B cell (primary cell): Measurements from ENCODE around the gene CD53. TPM values are rescaled to one million over a fixed set of nuclear protein-coding genes. Genes with fewer than 3 reads are reported as not detected.

Source experiments
- ATAC-seq: fragments of 200-7000 bp; cut with Tn5 transposase; one replicate; pipeline ENCODE4 v1.10.0; 2021; ENCODE audit warnings: low read depth, mild to moderate bottlenecking, moderate number of reproducible peaks, moderate library complexity
- CTCF ChIA-PET: fragments of 350-600 bp; sonication (Branson Sonifier 250); formaldehyde crosslinking; loops from one replicate; lab custom pipeline; 2021; ENCODE audit warnings: antibody characterized with exemption, inconsistent platforms; lab: Charles Lee
- POLR2A ChIA-PET: fragments of 350-600 bp; sonication (Branson Sonifier 250); formaldehyde crosslinking; loops from one replicate; lab custom pipeline; 2021; ENCODE audit warnings: antibody characterized with exemption; lab: Charles Lee
- DNase-seq: peaks from one replicate; pipeline ENCODE4 v3.0.0; 2013
- H2AFZ ChIP-seq: 2 replicates; pipeline ENCODE4 v1.6.1; 2012; ENCODE audit warnings: mild to moderate bottlenecking, low read depth, low read length; ENCODE audit not compliant: insufficient read depth, poor library complexity, severe bottlenecking
- H3K27ac ChIP-seq, 2 donors: 1 replicate in 1 of 2; 2 replicates in 1 of 2; pipeline ENCODE4 v1.5.1; 2012 to 2013; ENCODE audit warnings: low read length in 2 of 2, mild to moderate bottlenecking in 2 of 2, moderate library complexity in 1 of 2
- H3K27me3 ChIP-seq, 4 experiments: fragments of 200-600 bp in 1 of 4; sonication (generic) in 1 of 4; replicated peaks in 1 of 4; 1 replicate in 2 of 4; 2 replicates in 2 of 4; pipeline versions ENCODE4 v1.6.1 to v1.7.0; 2013 to 2016; ENCODE audit warnings: low read length in 3 of 4, mild to moderate bottlenecking in 2 of 4, mixed read lengths in 1 of 4, moderate library complexity in 1 of 4; ENCODE audit not compliant: insufficient read depth in 4 of 4, control insufficient read depth in 3 of 4; ENCODE audit errors: control extremely low read depth in 1 of 4
- H3K36me3 ChIP-seq, 2 experiments: replicated peaks in 1 of 2; 1 replicate in 1 of 2; 2 replicates in 1 of 2; pipeline versions ENCODE4 v1.6.1 to v1.7.1; 2013; ENCODE audit warnings: low read length in 1 of 2; ENCODE audit not compliant: insufficient read depth in 2 of 2, control insufficient read depth in 1 of 2; ENCODE audit errors: control extremely low read depth in 1 of 2, extremely low read depth in 1 of 2
- H3K4me1 ChIP-seq, 2 donors: fragments of 200-600 bp in 1 of 2; sonication (generic) in 1 of 2; 1 replicate in 1 of 2; 2 replicates in 1 of 2; pipeline versions ENCODE4 v1.5.1 to v1.6.1; 2013 to 2017; ENCODE audit warnings: low read length in 2 of 2; ENCODE audit not compliant: control insufficient read depth in 2 of 2, insufficient read depth in 2 of 2
- H3K4me2 ChIP-seq: replicated peaks from 2 replicates; pipeline ENCODE3; 2012; ENCODE audit warnings: mild to moderate bottlenecking, low read depth, low read length; ENCODE audit not compliant: poor library complexity, severe bottlenecking
- H3K4me3 ChIP-seq, 5 experiments: fragments of 200-600 bp in 1 of 5; sonication (generic) in 1 of 5; 1 replicate in 3 of 5; 2 replicates in 2 of 5; pipeline versions ENCODE4 v1.5.1 to v1.7.0; 2011 to 2016; ENCODE audit warnings: low read length in 4 of 5, mild to moderate bottlenecking in 4 of 5, low read depth in 2 of 5, control low read depth in 1 of 5, moderate library complexity in 1 of 5; ENCODE audit not compliant: insufficient read depth in 1 of 5; ENCODE audit errors: control extremely low read depth in 1 of 5, extremely low read depth in 1 of 5
- H3K79me2 ChIP-seq: fragments of 200-600 bp; sonication (generic); one replicate; pipeline ENCODE4 v1.6.0; 2016; ENCODE audit warnings: low read length; ENCODE audit not compliant: control insufficient read depth, insufficient read depth
- H3K9ac ChIP-seq: fragments of 200-600 bp; sonication (generic); 2 replicates; pipeline ENCODE4 v1.6.1; 2017; ENCODE audit warnings: mild to moderate bottlenecking, low read length, moderate library complexity
- H3K9me3 ChIP-seq, 3 donors: one replicate each; pipeline versions ENCODE4 v1.6.1 to v1.7.1; 2013; ENCODE audit warnings: low read length in 2 of 3; ENCODE audit not compliant: control insufficient read depth in 2 of 3, insufficient read depth in 1 of 3; ENCODE audit errors: control extremely low read depth in 1 of 3
- H4K20me1 ChIP-seq: 2 replicates; pipeline ENCODE4 v1.6.0; 2012; ENCODE audit warnings: mild to moderate bottlenecking, low read length; ENCODE audit not compliant: insufficient read depth, control insufficient read depth, poor library complexity, severe bottlenecking
- H3K27ac Mint-ChIP-seq: one replicate; pipeline ENCODE4 v1.8.0; 2021; ENCODE audit warnings: mixed read lengths
- H3K27me3 Mint-ChIP-seq: one replicate; pipeline ENCODE4 v1.8.0; 2021; ENCODE audit warnings: mixed read lengths
- H3K4me1 Mint-ChIP-seq: one replicate; pipeline ENCODE4 v1.8.0; 2021; ENCODE audit warnings: mixed read lengths
- H3K4me3 Mint-ChIP-seq: one replicate; pipeline ENCODE4 v1.8.0; 2021; ENCODE audit warnings: mixed read lengths
- H3K9me3 Mint-ChIP-seq: one replicate; pipeline ENCODE4 v1.8.0; 2022; ENCODE audit warnings: mixed read lengths; ENCODE audit not compliant: insufficient read depth
- EZH2 ChIP-seq: IDR thresholded peaks from 2 replicates; pipeline ENCODE4 v1.6.1; 2012; ENCODE audit warnings: borderline replicate concordance, low read depth, mild to moderate bottlenecking, moderate library complexity, low read length; ENCODE audit not compliant: insufficient read depth, poor library complexity, severe bottlenecking
- WGBS: methylation state at CpG from one replicate; pipeline ENCODE4 v1.1.5; 2013; ENCODE audit warnings: missing lambda C conversion rate; ENCODE audit not compliant: insufficient coverage; 5-methylcytosine and 5-hydroxymethylcytosine counted together
- intact Hi-C: fragments of 100-400 bp; cut with micrococcal nuclease; formaldehyde crosslinking; loops from one replicate; pipeline ENCODE4 v1.10.0; 2022
- polyA plus RNA-seq: library from polyadenylated mRNA; depleted of rRNA; stranded (reverse); fragments of >200 nt; gene quantifications from 2 replicates; pipeline ENCODE4 v1.2.3, GENCODE V29; 2012
- total RNA-seq, 2 donors: library from RNA; stranded (reverse); fragments of 120-200 nt in 1 of 2; gene quantifications; 1 replicate in 1 of 2; 2 replicates in 1 of 2; pipeline versions ENCODE4 v1.2.3 to v1.2.4, GENCODE V29; 2013 to 2022
- TF ChIP-seq, protein P1 (sequence below): fragments of 200-600 bp; IDR thresholded peaks from one replicate; pipeline ENCODE4 v1.8.0; 2022; ENCODE audit warnings: antibody characterized with exemption, mild to moderate bottlenecking

The CD53 gene
- total and polyA plus RNA-seq, 2 donors (not counting 1 experiment from before 2014, with no cell fraction given) = 490 to 1,010 TPM

DNA sequence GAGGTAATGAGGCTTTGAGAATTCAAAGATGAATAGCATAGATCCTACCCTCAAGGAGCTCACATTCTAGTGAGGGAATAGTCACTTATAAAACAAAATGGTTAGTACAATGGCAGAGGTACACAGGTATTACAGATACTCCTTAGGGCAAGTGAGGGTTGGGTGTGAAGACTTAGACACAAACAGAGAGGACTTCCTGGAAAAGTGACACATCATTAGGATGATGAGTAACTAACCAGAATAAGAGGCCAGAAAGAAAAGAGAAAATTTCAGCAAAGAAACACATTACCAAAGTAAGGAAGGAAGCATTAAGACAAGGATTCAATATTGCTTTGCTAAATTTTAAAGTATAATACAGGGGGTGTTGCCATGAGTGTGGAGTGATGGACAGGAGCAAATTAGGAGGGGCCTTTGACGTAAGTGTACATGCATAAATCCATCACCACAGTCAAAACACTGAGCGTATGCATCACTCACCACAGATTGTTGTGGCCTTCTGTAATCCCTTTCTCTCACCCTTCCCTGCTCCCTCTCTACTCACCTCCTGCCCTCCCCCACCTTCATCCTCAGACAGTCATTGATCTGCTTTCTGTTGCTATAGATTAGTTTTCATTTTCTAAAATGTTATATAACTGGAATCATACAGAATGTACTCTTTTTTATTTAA is 7.9 kb downstream of the CD53 start:
- Histone ChIP-seq H3K79me2 (peaks cover 100% of the 10 kb centered on the region), H3K4me3 (peak overlapping the region in 2 of 5 experiments; percentile 5 to 50)

More for the DNA sequence above, 7.9 kb downstream of the CD53 start:
- ChIA-PET CTCF (interaction anchor here (3.8 kb wide), 1 partner anchor 93 kb away, joined by 10 read pairs; no protein-coding TSS in a partner anchor), POLR2A (no interaction called here)
- peak; percentile 48 for DNase-seq
- Mint-ChIP-seq H3K4me3 (peak overlapping the region; percentile 78), H3K9me3 (no peaks in the 10 kb centered on the region), H3K4me1 (peaks cover 79% of the 10 kb centered on the region), H3K27ac (peak overlapping the region; percentile 93), H3K27me3 (no peaks in the 10 kb centered on the region)
- Histone ChIP-seq H3K9ac (peak overlapping the region; percentile 99), H3K4me2 (peak overlapping the region; percentile 78), H2AFZ (no peak overlapping the region), H3K36me3 (peaks cover 2 to 74% of the 10 kb centered on the region in 2 experiments), H4K20me1 (peaks cover 95% of the 10 kb centered on the region), H3K27ac (peak overlapping the region; percentile 64 to 96), H3K4me1 (peaks cover 53 to 90% of the 10 kb centered on the region in 2 donors), H3K9me3 (peaks cover 0 to 6% (median 0%) of the 10 kb centered on the region in 3 donors), H3K27me3 (no peaks in the 10 kb centered on the region)
- peak; percentile 49 for ATAC-seq
- intact Hi-C loops = loop anchor here (1.0 kb wide), 1 partner anchor 9 kb away; no protein-coding TSS in a partner anchor
- TF ChIP-seq, protein P1, sequence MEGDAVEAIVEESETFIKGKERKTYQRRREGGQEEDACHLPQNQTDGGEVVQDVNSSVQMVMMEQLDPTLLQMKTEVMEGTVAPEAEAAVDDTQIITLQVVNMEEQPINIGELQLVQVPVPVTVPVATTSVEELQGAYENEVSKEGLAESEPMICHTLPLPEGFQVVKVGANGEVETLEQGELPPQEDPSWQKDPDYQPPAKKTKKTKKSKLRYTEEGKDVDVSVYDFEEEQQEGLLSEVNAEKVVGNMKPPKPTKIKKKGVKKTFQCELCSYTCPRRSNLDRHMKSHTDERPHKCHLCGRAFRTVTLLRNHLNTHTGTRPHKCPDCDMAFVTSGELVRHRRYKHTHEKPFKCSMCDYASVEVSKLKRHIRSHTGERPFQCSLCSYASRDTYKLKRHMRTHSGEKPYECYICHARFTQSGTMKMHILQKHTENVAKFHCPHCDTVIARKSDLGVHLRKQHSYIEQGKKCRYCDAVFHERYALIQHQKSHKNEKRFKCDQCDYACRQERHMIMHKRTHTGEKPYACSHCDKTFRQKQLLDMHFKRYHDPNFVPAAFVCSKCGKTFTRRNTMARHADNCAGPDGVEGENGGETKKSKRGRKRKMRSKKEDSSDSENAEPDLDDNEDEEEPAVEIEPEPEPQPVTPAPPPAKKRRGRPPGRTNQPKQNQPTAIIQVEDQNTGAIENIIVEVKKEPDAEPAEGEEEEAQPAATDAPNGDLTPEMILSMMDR = no peak
- no peak for TF ChIP-seq EZH2
- 40% methylated on average over 1 of the region's 2 CpGs for WGBS
